ENCODE data around the gene TEDDM1.

TEDDM1 gene

DNA sequence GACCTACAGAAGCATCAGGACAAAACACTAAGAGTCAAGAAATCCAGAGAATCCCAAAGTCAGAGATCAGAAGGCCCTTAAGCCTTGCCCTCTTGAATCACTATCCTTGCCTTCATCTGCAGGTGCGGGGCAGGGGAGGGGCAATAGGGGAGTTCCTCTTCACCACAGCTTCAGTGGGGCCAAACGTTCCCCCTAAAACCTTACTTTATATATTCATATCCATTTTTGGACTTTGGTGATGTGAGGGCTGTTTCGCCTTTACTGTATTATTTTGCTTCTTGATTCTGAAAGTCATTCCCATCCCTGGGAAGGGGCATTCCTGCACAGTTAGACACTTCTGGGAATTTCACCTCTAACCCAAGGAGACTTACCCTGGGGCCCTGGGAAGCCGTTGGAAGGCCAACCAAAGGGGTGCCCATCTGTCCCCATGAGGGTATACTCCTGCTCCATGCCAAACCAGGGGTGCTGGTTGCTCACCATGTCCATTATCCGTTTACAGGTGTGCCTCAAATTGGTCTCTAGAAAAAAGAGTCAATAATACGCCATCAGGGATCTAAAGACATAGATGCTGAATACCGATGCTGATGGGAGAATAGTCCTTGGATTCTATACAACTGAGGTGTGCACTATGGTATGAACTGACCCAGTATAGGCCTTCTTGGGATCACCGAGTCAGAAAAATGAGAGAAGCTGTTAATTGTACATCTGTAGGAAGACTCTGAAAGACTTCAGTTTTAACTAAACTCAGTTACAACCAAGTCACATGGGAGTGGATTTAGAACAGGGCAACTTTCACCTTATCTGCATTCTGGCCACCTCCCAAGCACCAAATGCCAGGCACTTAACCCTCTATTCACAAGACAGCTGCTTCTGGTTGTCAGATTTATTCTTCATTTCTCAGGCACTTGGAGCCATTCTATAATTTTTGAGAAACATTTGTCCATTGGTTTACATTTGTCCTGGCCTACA lies 14.3 kb downstream of the TEDDM1 start:
- Histone ChIP-seq H3K36me3 (replicated peaks; ENCODE audit: low read depth, low read length) (peaks cover 84% of the 10 kb centered on the region), H3K4me1 (ENCODE audit: low read length) (peaks cover 13% of the 10 kb centered on the region), H2AFZ (ENCODE audit: low read depth, low read length) (no peak overlapping the region), H4K20me1 (ENCODE audit: insufficient read depth, low read length) (peaks cover 56% of the 10 kb centered on the region), H3K4me2 (ENCODE audit: low read length) (no peak overlapping the region), H3K9me3 (ENCODE audit: insufficient read depth, low read length) (no peaks in the 10 kb centered on the region), H3K27me3 (ENCODE audit: low read depth, low read length) (no peaks in the 10 kb centered on the region), H3K4me3 (ENCODE audit: low read length) (no peak overlapping the region), H3K79me2 (ENCODE audit: low read length) (peaks cover 32% of the 10 kb centered on the region), H3K9ac (ENCODE audit: low read length) (no peak overlapping the region), H3K27ac (ENCODE audit: low read length) (no peak overlapping the region)
- no peak for TF ChIP-seq EZH2phosphoT487 (IDR thresholded peaks at IDR 0.05; ENCODE audit: low read depth)
- TF ChIP-seq CTCF (IDR thresholded peaks at IDR 0.05; ENCODE audit: low read depth, low read length) = no peak

- no peak overlapping the region for H3K4me3 ChIP-seq (ENCODE audit: low read length)
- no peak overlapping the region for H3K4me2 ChIP-seq (ENCODE audit: low read length)
- no peak overlapping the region for H3K9ac ChIP-seq (ENCODE audit: low read length)
- H3K36me3 ChIP-seq (replicated peaks; ENCODE audit: low read depth, low read length) = peaks cover 81% of the 10 kb centered on the region
- peaks cover 15% of the 10 kb centered on the region for H3K79me2 ChIP-seq (ENCODE audit: low read length)
- TF ChIP-seq CTCF (IDR thresholded peaks at IDR 0.05; ENCODE audit: low read depth, low read length) (no peak), EZH2phosphoT487 (IDR thresholded peaks at IDR 0.05; ENCODE audit: low read depth) (no peak)
- peaks cover 7% of the 10 kb centered on the region for H3K4me1 ChIP-seq (ENCODE audit: low read length)
- H2AFZ ChIP-seq (ENCODE audit: low read depth, low read length) = no peak overlapping the region
- H3K9me3 ChIP-seq (ENCODE audit: insufficient read depth, low read length) = no peaks in the 10 kb centered on the region
- H4K20me1 ChIP-seq (ENCODE audit: insufficient read depth, low read length) = peaks cover 43% of the 10 kb centered on the region
- H3K27ac ChIP-seq (ENCODE audit: low read length) = no peak overlapping the region
- no peaks in the 10 kb centered on the region for H3K27me3 ChIP-seq (ENCODE audit: low read depth, low read length)
Measured at GRCh38 chr1:182384387-182384960, 16.0 kb downstream of the TEDDM1 start.

DNA sequence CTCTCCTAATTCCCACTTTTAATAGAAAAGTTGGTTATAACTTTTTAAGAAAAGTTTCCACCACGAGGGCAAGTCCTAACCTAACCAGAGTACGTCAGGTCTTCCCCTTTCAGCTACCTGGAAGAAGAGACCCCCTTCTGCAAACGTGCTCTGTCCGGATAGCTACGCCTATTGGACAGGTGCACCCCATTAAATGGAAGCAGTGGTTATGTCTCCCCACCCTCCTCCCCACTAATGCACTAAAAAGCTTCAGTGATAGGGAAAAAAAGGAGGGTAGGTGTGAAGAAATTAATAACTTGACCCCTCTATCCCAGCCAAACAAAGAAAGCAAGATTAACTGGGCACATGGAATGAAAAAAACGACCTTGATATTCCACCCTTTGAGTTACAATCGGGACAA lies 16.5 kb downstream of the TEDDM1 start:
- H3K9me3 ChIP-seq (ENCODE audit: insufficient read depth, low read length) = no peaks in the 10 kb centered on the region
- H3K27ac ChIP-seq (ENCODE audit: low read length) = no peak overlapping the region
- H3K27me3 ChIP-seq (ENCODE audit: low read depth, low read length) = no peaks in the 10 kb centered on the region
- no peak overlapping the region for H2AFZ ChIP-seq (ENCODE audit: low read depth, low read length)
- no peak overlapping the region for H3K4me2 ChIP-seq (ENCODE audit: low read length)
- peaks cover 38% of the 10 kb centered on the region for H4K20me1 ChIP-seq (ENCODE audit: insufficient read depth, low read length)
- no peak for TF ChIP-seq CTCF (IDR thresholded peaks at IDR 0.05; ENCODE audit: low read depth, low read length)
- no peak for TF ChIP-seq EZH2phosphoT487 (IDR thresholded peaks at IDR 0.05; ENCODE audit: low read depth)
- peaks cover 10% of the 10 kb centered on the region for H3K79me2 ChIP-seq (ENCODE audit: low read length)
- H3K4me1 ChIP-seq (ENCODE audit: low read length) = peaks cover 2% of the 10 kb centered on the region
- H3K36me3 ChIP-seq (replicated peaks; ENCODE audit: low read depth, low read length) = peaks cover 76% of the 10 kb centered on the region
- no peak overlapping the region for H3K4me3 ChIP-seq (ENCODE audit: low read length)
- H3K9ac ChIP-seq (ENCODE audit: low read length) = no peak overlapping the region

DNA sequence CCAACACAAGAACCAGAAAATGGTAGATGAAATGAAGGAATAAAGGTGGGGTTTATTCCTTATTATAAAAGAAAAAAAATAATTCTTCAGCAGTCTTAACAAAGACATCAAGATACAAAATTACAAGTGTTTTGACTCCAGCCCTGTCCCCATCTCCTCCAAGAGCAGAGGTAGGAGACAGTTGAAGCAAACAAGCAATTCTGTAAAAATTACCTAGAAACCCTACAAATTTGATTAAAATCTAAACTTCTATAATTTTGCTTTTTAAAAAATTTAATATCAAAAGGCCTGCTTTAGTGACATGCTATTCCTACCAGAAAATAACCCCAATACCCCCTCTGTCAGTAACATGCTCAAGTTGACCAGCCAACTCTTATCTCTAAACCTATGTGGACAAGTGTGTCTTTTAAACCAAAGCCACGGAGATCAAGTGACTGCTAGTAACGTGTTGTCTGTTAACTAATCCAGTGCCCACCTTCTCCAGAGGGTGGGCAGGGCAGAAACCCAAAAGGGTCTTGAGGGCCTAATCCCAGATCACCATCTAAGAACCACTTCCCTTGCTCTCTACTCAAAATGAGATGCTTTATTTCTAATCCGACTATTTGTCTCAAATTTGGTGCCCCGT lies 17.3 kb downstream of the TEDDM1 start:
- H3K36me3 ChIP-seq (replicated peaks; ENCODE audit: low read depth, low read length) = peaks cover 68% of the 10 kb centered on the region
- TF ChIP-seq CTCF (IDR thresholded peaks at IDR 0.05; ENCODE audit: low read depth, low read length) = no peak
- TF ChIP-seq EZH2phosphoT487 (IDR thresholded peaks at IDR 0.05; ENCODE audit: low read depth) = no peak
- H4K20me1 ChIP-seq (ENCODE audit: insufficient read depth, low read length) = peaks cover 30% of the 10 kb centered on the region
- no peaks in the 10 kb centered on the region for H3K27me3 ChIP-seq (ENCODE audit: low read depth, low read length)
- no peaks in the 10 kb centered on the region for H3K4me1 ChIP-seq (ENCODE audit: low read length)
- no peak overlapping the region for H2AFZ ChIP-seq (ENCODE audit: low read depth, low read length)
- no peak overlapping the region for H3K4me2 ChIP-seq (ENCODE audit: low read length)
- peaks cover 2% of the 10 kb centered on the region; the same call in 1 of the 2 replicates for H3K79me2 ChIP-seq (ENCODE audit: low read length)
- H3K9me3 ChIP-seq (ENCODE audit: insufficient read depth, low read length) = no peaks in the 10 kb centered on the region
- H3K9ac ChIP-seq (ENCODE audit: low read length) = no peak overlapping the region
- H3K27ac ChIP-seq (ENCODE audit: low read length) = no peak overlapping the region
- H3K4me3 ChIP-seq (ENCODE audit: low read length) = no peak overlapping the region

Measured in OCI-LY3 (cell line).